ENCODE results near the gene MCTP2. TPM values are rescaled to one million over a fixed set of nuclear protein-coding genes. Genes with fewer than 3 reads are reported as not detected.
A peak's percentile ranks its signal among the peaks of the same experiment; 100 is the strongest.

Gene MCTP2
- total RNA-seq, 1 experiment from 2014 or later: 7.4 TPM

GRCh38 chr15:94185547-94186236 lies 45.7 kb upstream of the MCTP2 start:
- no peak overlapping the region for H3K4me3 Mint-ChIP-seq
- no peak for DNase-seq (ENCODE audit: low spot score)
- H3K9me3 Mint-ChIP-seq: no peaks in the 10 kb centered on the region
- H3K4me1 Mint-ChIP-seq: peaks cover 4% of the 10 kb centered on the region; the same call in 1 of the 2 replicates
- POLR2A ChIA-PET: no interaction called here
- H3K36me3 Mint-ChIP-seq: no peaks in the 10 kb centered on the region
- no peak for TF ChIP-seq EMX1 (CRISPR knock-in tag; IDR thresholded peaks at IDR 0.05)
- TF ChIP-seq OVOL2 (CRISPR knock-in tag; IDR thresholded peaks at IDR 0.05; ENCODE audit: borderline replicate concordance): no peak
- TF ChIP-seq HMGXB4 (CRISPR knock-in tag; IDR thresholded peaks at IDR 0.05): no peak
- TF ChIP-seq ZMAT4 (CRISPR knock-in tag; IDR thresholded peaks at IDR 0.05): no peak
- TF ChIP-seq ZNF121 (CRISPR knock-in tag; IDR thresholded peaks at IDR 0.05): no peak
- TF ChIP-seq NFYB (CRISPR knock-in tag; conservative IDR thresholded peaks at IDR 0.05; ENCODE audit: low read depth): no peak
- no peak for TF ChIP-seq ZNF219 (CRISPR knock-in tag; IDR thresholded peaks at IDR 0.05; ENCODE audit: borderline replicate concordance)
- no peak for TF ChIP-seq RELA (CRISPR knock-in tag; IDR thresholded peaks at IDR 0.05; ENCODE audit: borderline replicate concordance)
- TF ChIP-seq, protein P1, sequence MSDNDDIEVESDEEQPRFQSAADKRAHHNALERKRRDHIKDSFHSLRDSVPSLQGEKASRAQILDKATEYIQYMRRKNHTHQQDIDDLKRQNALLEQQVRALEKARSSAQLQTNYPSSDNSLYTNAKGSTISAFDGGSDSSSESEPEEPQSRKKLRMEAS (CRISPR knock-in tag; IDR thresholded peaks at IDR 0.05): no peak
- no peak for TF ChIP-seq MLX (CRISPR knock-in tag; IDR thresholded peaks at IDR 0.05)
- TF ChIP-seq, protein P2, sequence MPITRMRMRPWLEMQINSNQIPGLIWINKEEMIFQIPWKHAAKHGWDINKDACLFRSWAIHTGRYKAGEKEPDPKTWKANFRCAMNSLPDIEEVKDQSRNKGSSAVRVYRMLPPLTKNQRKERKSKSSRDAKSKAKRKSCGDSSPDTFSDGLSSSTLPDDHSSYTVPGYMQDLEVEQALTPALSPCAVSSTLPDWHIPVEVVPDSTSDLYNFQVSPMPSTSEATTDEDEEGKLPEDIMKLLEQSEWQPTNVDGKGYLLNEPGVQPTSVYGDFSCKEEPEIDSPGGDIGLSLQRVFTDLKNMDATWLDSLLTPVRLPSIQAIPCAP (CRISPR knock-in tag; IDR thresholded peaks at IDR 0.05): no peak
- TF ChIP-seq CREM (CRISPR knock-in tag; IDR thresholded peaks at IDR 0.05): no peak
- TF ChIP-seq, protein P3, sequence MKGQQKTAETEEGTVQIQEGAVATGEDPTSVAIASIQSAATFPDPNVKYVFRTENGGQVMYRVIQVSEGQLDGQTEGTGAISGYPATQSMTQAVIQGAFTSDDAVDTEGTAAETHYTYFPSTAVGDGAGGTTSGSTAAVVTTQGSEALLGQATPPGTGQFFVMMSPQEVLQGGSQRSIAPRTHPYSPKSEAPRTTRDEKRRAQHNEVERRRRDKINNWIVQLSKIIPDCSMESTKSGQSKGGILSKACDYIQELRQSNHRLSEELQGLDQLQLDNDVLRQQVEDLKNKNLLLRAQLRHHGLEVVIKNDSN (CRISPR knock-in tag; IDR thresholded peaks at IDR 0.05): no peak
- TF ChIP-seq JAZF1 (CRISPR knock-in tag; IDR thresholded peaks at IDR 0.05): no peak
- no peak for TF ChIP-seq IRF2 (CRISPR knock-in tag; IDR thresholded peaks at IDR 0.05; ENCODE audit: borderline replicate concordance, low read depth)
- TF ChIP-seq, protein P4, sequence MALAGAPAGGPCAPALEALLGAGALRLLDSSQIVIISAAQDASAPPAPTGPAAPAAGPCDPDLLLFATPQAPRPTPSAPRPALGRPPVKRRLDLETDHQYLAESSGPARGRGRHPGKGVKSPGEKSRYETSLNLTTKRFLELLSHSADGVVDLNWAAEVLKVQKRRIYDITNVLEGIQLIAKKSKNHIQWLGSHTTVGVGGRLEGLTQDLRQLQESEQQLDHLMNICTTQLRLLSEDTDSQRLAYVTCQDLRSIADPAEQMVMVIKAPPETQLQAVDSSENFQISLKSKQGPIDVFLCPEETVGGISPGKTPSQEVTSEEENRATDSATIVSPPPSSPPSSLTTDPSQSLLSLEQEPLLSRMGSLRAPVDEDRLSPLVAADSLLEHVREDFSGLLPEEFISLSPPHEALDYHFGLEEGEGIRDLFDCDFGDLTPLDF (CRISPR knock-in tag; IDR thresholded peaks at IDR 0.05): no peak
- no peak for TF ChIP-seq CBFB (CRISPR knock-in tag; IDR thresholded peaks at IDR 0.05; ENCODE audit: low read depth)
- no peaks in the 10 kb centered on the region for H3K27me3 Mint-ChIP-seq (ENCODE audit: low read depth)
- no peak overlapping the region for H3K27ac Mint-ChIP-seq
- CTCF ChIA-PET: interaction anchor here (0.9 to 1.2 kb wide), 3 partner anchors 21 to 138 kb away, joined by 3 to 4 read pairs (median 3); no protein-coding TSS in a partner anchor
- no peak for ATAC-seq

DNA sequence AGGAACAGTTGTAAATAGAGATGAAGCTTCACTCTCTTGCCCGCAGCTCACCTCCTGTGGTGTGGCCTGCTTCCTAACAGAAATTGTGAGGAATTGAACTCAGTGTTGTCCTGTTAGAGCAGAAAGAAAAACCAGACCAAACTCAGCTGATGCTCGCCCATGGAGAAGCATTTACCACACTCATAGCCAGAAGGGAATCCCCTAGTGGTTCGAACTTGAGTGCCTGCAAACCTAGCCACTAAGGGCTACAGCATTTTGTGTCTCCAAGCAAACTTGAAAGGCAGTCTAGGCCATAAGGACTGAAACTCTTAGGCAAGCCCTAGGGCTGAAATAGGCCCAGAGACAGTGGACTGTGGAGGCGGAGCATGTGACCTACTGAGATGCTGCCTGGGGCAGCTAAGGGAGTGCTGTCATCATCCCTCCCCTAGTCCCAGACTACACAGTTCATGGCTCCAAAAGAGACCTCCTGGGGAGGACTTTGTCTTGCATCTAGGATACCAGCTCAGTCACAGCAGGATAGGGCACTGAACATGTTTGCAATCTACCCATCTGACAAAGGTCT lies 44.5 kb upstream of the MCTP2 start:
- H3K4me1 Mint-ChIP-seq: peaks cover 4% of the 10 kb centered on the region; the same call in 1 of the 2 replicates
- no peaks in the 10 kb centered on the region for H3K36me3 Mint-ChIP-seq
- H3K9me3 Mint-ChIP-seq: no peaks in the 10 kb centered on the region
- H3K27me3 Mint-ChIP-seq (ENCODE audit: low read depth): no peaks in the 10 kb centered on the region
- peak; percentile 12 for DNase-seq (ENCODE audit: low spot score)
- no peak for TF ChIP-seq ZNF512 (CRISPR knock-in tag; IDR thresholded peaks at IDR 0.05; ENCODE audit: borderline replicate concordance)
- TF ChIP-seq MXD4 (CRISPR knock-in tag; IDR thresholded peaks at IDR 0.05; ENCODE audit: borderline replicate concordance): no peak
- TF ChIP-seq, protein P5, sequence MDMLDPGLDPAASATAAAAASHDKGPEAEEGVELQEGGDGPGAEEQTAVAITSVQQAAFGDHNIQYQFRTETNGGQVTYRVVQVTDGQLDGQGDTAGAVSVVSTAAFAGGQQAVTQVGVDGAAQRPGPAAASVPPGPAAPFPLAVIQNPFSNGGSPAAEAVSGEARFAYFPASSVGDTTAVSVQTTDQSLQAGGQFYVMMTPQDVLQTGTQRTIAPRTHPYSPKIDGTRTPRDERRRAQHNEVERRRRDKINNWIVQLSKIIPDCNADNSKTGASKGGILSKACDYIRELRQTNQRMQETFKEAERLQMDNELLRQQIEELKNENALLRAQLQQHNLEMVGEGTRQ (CRISPR knock-in tag; IDR thresholded peaks at IDR 0.05): peak; percentile 35; the same call in 1 of the 2 replicates
- ATAC-seq: peak; percentile 92
- H3K4me3 Mint-ChIP-seq: no peak overlapping the region
- POLR2A ChIA-PET: no interaction called here
- H3K27ac Mint-ChIP-seq: no peak overlapping the region; the same call in 1 of the 2 replicates
- CTCF ChIA-PET: interaction anchor here (1.2 kb wide), 2 partner anchors 45 to 137 kb away, joined by 3 to 4 read pairs; no protein-coding TSS in a partner anchor

Measured in WTC11 (cell line).